ENCODE measurements around the gene PPM1K. TPM values are rescaled to one million over a fixed set of nuclear protein-coding genes. Genes with fewer than 3 reads are reported as not detected.

Gene PPM1K
- total and polyA plus RNA-seq, 2 experiments from 2014 or later = 9.1 to 12.0 TPM

DNA sequence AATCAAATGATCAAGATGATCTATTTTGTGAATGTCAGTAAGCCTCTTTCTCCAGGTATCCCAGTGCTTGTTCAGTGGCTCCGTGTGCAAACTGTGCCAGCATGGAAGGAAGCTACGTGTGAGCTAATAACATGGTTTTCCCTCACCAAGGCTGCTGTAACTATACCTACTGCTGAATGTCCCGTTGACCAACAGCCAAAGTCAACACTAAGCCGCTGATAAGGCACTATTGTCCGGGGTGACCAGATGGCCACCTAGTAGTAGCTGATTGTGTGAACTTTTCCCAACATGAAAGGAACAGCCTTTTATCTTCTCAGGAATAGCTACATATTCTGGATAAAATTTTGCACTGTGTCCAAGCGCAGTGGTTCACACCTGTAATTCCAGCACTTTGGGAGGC, 68.0 kb downstream of the PPM1K start (continued):
- TF ChIP-seq, protein P1, sequence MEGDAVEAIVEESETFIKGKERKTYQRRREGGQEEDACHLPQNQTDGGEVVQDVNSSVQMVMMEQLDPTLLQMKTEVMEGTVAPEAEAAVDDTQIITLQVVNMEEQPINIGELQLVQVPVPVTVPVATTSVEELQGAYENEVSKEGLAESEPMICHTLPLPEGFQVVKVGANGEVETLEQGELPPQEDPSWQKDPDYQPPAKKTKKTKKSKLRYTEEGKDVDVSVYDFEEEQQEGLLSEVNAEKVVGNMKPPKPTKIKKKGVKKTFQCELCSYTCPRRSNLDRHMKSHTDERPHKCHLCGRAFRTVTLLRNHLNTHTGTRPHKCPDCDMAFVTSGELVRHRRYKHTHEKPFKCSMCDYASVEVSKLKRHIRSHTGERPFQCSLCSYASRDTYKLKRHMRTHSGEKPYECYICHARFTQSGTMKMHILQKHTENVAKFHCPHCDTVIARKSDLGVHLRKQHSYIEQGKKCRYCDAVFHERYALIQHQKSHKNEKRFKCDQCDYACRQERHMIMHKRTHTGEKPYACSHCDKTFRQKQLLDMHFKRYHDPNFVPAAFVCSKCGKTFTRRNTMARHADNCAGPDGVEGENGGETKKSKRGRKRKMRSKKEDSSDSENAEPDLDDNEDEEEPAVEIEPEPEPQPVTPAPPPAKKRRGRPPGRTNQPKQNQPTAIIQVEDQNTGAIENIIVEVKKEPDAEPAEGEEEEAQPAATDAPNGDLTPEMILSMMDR (conservative IDR thresholded peaks at IDR 0.05; ENCODE audit: low read depth in 2 of 2) = no peak
- no peak for TF ChIP-seq NANOG (IDR thresholded peaks at IDR 0.05; ENCODE audit: borderline replicate concordance)
- TF ChIP-seq STAT1 (IDR thresholded peaks at IDR 0.05; ENCODE audit: unreplicated experiment) = no peak
- TF ChIP-seq EZH2 (IDR thresholded peaks at IDR 0.05; ENCODE audit: low read depth, unreplicated experiment) = no peak
- TF ChIP-seq EZH2phosphoT487 (IDR thresholded peaks at IDR 0.05; ENCODE audit: unreplicated experiment) = no peak

DNA sequence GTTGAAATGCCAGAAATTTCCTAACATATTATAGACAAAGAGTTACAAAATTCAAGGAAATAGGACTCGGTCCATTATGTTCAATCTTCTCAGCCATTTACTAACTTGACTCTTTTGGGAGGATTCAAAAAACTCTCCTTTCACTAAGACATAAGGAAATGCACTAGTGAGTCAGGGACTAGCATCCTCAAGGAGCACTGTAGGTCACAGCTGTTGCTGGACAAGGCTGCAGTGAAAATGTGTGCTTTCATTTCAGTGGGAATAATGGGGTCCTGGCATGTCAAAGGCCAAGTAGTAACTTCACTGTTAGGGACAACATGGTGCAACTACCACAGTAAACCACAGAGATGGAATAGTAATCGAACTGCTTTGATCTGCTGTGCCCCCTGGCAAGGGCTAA, 69.0 kb downstream of the PPM1K start:
- Mint-ChIP-seq H3K4me1 (no peaks in the 10 kb centered on the region; the same call in 1 of the 3 replicates), H3K36me3 (ENCODE audit: low read depth) (no peaks in the 10 kb centered on the region), H3K9me3 (no peaks in the 10 kb centered on the region; the same call in 2 of the 3 replicates), H3K27ac (no peak overlapping the region), H3K4me3 (no peak overlapping the region), H3K27me3 (ENCODE audit: insufficient read depth, low read depth, poor library complexity) (peaks cover 2% of the 10 kb centered on the region)
- H3K79me2 ChIP-seq (replicated peaks; ENCODE audit: insufficient read depth) = no peaks in the 10 kb centered on the region
- H3K4me3 ChIP-seq = no peak overlapping the region
- no peaks in the 10 kb centered on the region for H3K9me2 ChIP-seq (ENCODE audit: insufficient read depth)
- DNase-seq (ENCODE audit: low spot score) (no peak), ATAC-seq (no peak)
- H3K27me3 ChIP-seq (ENCODE audit: insufficient read depth) = no peaks in the 10 kb centered on the region
- no peak overlapping the region for H2AFZ ChIP-seq
- no peaks in the 10 kb centered on the region for H3K36me3 ChIP-seq (ENCODE audit: insufficient read depth)
- H3F3A ChIP-seq (replicated peaks; ENCODE audit: low read depth) = no peaks in the 10 kb centered on the region
- H3K4me2 ChIP-seq = no peak overlapping the region
- H4K20me1 ChIP-seq (replicated peaks; ENCODE audit: insufficient read depth) = no peaks in the 10 kb centered on the region
- H3K4me1 ChIP-seq (ENCODE audit: insufficient read depth) = no peaks in the 10 kb centered on the region
- H3K27ac ChIP-seq (ENCODE audit: low read depth) = no peak overlapping the region
- TF ChIP-seq, protein P2, sequence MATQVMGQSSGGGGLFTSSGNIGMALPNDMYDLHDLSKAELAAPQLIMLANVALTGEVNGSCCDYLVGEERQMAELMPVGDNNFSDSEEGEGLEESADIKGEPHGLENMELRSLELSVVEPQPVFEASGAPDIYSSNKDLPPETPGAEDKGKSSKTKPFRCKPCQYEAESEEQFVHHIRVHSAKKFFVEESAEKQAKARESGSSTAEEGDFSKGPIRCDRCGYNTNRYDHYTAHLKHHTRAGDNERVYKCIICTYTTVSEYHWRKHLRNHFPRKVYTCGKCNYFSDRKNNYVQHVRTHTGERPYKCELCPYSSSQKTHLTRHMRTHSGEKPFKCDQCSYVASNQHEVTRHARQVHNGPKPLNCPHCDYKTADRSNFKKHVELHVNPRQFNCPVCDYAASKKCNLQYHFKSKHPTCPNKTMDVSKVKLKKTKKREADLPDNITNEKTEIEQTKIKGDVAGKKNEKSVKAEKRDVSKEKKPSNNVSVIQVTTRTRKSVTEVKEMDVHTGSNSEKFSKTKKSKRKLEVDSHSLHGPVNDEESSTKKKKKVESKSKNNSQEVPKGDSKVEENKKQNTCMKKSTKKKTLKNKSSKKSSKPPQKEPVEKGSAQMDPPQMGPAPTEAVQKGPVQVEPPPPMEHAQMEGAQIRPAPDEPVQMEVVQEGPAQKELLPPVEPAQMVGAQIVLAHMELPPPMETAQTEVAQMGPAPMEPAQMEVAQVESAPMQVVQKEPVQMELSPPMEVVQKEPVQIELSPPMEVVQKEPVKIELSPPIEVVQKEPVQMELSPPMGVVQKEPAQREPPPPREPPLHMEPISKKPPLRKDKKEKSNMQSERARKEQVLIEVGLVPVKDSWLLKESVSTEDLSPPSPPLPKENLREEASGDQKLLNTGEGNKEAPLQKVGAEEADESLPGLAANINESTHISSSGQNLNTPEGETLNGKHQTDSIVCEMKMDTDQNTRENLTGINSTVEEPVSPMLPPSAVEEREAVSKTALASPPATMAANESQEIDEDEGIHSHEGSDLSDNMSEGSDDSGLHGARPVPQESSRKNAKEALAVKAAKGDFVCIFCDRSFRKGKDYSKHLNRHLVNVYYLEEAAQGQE (IDR thresholded peaks at IDR 0.05; ENCODE audit: unreplicated experiment) = no peak
- TF ChIP-seq STAT1 (IDR thresholded peaks at IDR 0.05; ENCODE audit: unreplicated experiment) = no peak
- TF ChIP-seq, protein P3, sequence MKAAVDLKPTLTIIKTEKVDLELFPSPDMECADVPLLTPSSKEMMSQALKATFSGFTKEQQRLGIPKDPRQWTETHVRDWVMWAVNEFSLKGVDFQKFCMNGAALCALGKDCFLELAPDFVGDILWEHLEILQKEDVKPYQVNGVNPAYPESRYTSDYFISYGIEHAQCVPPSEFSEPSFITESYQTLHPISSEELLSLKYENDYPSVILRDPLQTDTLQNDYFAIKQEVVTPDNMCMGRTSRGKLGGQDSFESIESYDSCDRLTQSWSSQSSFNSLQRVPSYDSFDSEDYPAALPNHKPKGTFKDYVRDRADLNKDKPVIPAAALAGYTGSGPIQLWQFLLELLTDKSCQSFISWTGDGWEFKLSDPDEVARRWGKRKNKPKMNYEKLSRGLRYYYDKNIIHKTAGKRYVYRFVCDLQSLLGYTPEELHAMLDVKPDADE (IDR thresholded peaks at IDR 0.05) = no peak
- no peak for TF ChIP-seq JUNB (IDR thresholded peaks at IDR 0.05; ENCODE audit: unreplicated experiment)
- TF ChIP-seq NANOG (IDR thresholded peaks at IDR 0.05; ENCODE audit: borderline replicate concordance) = no peak
- TF ChIP-seq POLR2AphosphoS5 (IDR thresholded peaks at IDR 0.05; ENCODE audit: low read depth) = no peak
- TF ChIP-seq EZH2 (IDR thresholded peaks at IDR 0.05; ENCODE audit: low read depth, unreplicated experiment) = no peak
- no peak for TF ChIP-seq EZH2phosphoT487 (IDR thresholded peaks at IDR 0.05; ENCODE audit: unreplicated experiment)
- TF ChIP-seq, protein P4, sequence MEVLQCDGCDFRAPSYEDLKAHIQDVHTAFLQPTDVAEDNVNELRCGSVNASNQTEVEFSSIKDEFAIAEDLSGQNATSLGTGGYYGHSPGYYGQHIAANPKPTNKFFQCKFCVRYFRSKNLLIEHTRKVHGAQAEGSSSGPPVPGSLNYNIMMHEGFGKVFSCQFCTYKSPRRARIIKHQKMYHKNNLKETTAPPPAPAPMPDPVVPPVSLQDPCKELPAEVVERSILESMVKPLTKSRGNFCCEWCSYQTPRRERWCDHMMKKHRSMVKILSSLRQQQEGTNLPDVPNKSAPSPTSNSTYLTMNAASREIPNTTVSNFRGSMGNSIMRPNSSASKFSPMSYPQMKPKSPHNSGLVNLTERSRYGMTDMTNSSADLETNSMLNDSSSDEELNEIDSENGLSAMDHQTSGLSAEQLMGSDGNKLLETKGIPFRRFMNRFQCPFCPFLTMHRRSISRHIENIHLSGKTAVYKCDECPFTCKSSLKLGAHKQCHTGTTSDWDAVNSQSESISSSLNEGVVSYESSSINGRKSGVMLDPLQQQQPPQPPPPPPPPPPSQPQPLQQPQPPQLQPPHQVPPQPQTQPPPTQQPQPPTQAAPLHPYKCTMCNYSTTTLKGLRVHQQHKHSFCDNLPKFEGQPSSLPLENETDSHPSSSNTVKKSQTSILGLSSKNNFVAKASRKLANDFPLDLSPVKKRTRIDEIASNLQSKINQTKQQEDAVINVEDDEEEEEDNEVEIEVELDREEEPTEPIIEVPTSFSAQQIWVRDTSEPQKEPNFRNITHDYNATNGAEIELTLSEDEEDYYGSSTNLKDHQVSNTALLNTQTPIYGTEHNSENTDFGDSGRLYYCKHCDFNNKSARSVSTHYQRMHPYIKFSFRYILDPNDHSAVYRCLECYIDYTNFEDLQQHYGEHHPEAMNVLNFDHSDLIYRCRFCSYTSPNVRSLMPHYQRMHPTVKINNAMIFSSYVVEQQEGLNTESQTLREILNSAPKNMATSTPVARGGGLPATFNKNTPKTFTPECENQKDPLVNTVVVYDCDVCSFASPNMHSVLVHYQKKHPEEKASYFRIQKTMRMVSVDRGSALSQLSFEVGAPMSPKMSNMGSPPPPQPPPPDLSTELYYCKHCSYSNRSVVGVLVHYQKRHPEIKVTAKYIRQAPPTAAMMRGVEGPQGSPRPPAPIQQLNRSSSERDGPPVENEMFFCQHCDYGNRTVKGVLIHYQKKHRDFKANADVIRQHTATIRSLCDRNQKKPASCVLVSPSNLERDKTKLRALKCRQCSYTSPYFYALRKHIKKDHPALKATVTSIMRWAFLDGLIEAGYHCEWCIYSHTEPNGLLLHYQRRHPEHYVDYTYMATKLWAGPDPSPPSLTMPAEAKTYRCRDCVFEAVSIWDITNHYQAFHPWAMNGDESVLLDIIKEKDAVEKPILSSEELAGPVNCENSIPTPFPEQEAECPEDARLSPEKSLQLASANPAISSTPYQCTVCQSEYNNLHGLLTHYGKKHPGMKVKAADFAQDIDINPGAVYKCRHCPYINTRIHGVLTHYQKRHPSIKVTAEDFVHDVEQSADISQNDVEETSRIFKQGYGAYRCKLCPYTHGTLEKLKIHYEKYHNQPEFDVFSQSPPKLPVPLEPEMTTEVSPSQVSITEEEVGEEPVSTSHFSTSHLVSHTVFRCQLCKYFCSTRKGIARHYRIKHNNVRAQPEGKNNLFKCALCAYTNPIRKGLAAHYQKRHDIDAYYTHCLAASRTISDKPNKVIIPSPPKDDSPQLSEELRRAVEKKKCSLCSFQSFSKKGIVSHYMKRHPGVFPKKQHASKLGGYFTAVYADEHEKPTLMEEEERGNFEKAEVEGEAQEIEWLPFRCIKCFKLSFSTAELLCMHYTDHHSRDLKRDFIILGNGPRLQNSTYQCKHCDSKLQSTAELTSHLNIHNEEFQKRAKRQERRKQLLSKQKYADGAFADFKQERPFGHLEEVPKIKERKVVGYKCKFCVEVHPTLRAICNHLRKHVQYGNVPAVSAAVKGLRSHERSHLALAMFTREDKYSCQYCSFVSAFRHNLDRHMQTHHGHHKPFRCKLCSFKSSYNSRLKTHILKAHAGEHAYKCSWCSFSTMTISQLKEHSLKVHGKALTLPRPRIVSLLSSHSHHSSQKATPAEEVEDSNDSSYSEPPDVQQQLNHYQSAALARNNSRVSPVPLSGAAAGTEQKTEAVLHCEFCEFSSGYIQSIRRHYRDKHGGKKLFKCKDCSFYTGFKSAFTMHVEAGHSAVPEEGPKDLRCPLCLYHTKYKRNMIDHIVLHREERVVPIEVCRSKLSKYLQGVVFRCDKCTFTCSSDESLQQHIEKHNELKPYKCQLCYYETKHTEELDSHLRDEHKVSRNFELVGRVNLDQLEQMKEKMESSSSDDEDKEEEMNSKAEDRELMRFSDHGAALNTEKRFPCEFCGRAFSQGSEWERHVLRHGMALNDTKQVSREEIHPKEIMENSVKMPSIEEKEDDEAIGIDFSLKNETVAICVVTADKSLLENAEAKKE (CRISPR knock-in tag; IDR thresholded peaks at IDR 0.05) = no peak
- no peak for TF ChIP-seq CREB1 (CRISPR knock-in tag; IDR thresholded peaks at IDR 0.05; ENCODE audit: low read depth)
- TF ChIP-seq ZNF114 (CRISPR knock-in tag; IDR thresholded peaks at IDR 0.05) = no peak

Data from GM23338 (cell line).